WTC11 (cell line): Measurements from ENCODE around the gene CAP1. TPM values are rescaled to one million over a fixed set of nuclear protein-coding genes. Genes with fewer than 3 reads are reported as not detected.

Experiments used
- ATAC-seq: fragments of 200-7000 bp; cut with Tn5 transposase; 2 replicates; pipeline ENCODE4 v1.10.0; 2021; ENCODE audit warnings: mild to moderate bottlenecking, moderate library complexity
- CTCF ChIA-PET: fragments of 300-600 bp; sonication (Branson Sonifier 250); formaldehyde crosslinking; loops from one replicate; lab custom pipeline; 2021; ENCODE audit warnings: antibody characterized with exemption; lab: Charles Lee
- POLR2A ChIA-PET: fragments of 350-600 bp; sonication (Branson Sonifier 250); formaldehyde crosslinking; loops from one replicate; lab custom pipeline; 2021; ENCODE audit warnings: antibody characterized with exemption; lab: Charles Lee
- DNase-seq: peaks from one replicate; pipeline ENCODE4 v3.0.0; 2021; ENCODE audit warnings: low spot score
- H3K27ac Mint-ChIP-seq: 2 replicates; pipeline ENCODE4 v1.8.0; 2021; ENCODE audit warnings: mixed read lengths
- H3K27me3 Mint-ChIP-seq: 2 replicates; pipeline ENCODE4 v1.8.0; 2021; ENCODE audit warnings: low read depth, mild to moderate bottlenecking, moderate library complexity, mixed read lengths
- H3K36me3 Mint-ChIP-seq: 2 replicates; pipeline ENCODE4 v1.8.0; 2021; ENCODE audit warnings: mixed read lengths
- H3K4me1 Mint-ChIP-seq: 2 replicates; pipeline ENCODE4 v1.8.0; 2022; ENCODE audit warnings: mixed read lengths
- H3K4me3 Mint-ChIP-seq: 2 replicates; pipeline ENCODE4 v1.8.0; 2021; ENCODE audit warnings: mild to moderate bottlenecking, moderate library complexity, mixed read lengths
- H3K9me3 Mint-ChIP-seq: 2 replicates; pipeline ENCODE4 v1.8.0; 2021; ENCODE audit warnings: mixed read lengths
- AFF4 ChIP-seq: sonication (generic); formaldehyde crosslinking; IDR thresholded peaks from 2 replicates; pipeline ENCODE4 v1.8.1; 2023; ENCODE audit warnings: mild to moderate bottlenecking, missing genetic modification reagents, borderline replicate concordance
- CDX4 ChIP-seq: fragments of 250-450 bp; sonication (Bioruptor Pico); IDR thresholded peaks from 2 replicates; pipeline ENCODE4 v1.9.0; 2021; ENCODE audit warnings: moderate library complexity, mild to moderate bottlenecking, inconsistent platforms, borderline replicate concordance
- CREM ChIP-seq: sonication (generic); formaldehyde crosslinking; IDR thresholded peaks from 2 replicates; pipeline ENCODE4 v1.8.1; 2022; ENCODE audit warnings: mild to moderate bottlenecking, missing genetic modification reagents, moderate library complexity
- CTCF ChIP-seq: fragments of 200-600 bp; IDR thresholded peaks from 2 replicates; pipeline ENCODE4 v1.8.0; 2022; ENCODE audit warnings: antibody characterized with exemption
- E2F4 ChIP-seq: sonication (generic); formaldehyde crosslinking; IDR thresholded peaks from 2 replicates; pipeline ENCODE4 v1.8.1; 2022; ENCODE audit warnings: low read depth, mild to moderate bottlenecking, moderate library complexity, missing genetic modification reagents, borderline replicate concordance
- GTF2I ChIP-seq: fragments of 250-450 bp; sonication (Bioruptor Pico); conservative IDR thresholded peaks from 2 replicates; pipeline ENCODE4 v1.4.0; 2021; ENCODE audit warnings: mild to moderate bottlenecking
- HMGA2 ChIP-seq: fragments of 250-450 bp; sonication (Bioruptor Pico); IDR thresholded peaks from 2 replicates; pipeline ENCODE4 v1.4.0; 2021; ENCODE audit warnings: mild to moderate bottlenecking, moderate library complexity
- HMGXB4 ChIP-seq: sonication (generic); formaldehyde crosslinking; IDR thresholded peaks from 2 replicates; pipeline ENCODE4 v1.8.1; 2023; ENCODE audit warnings: mild to moderate bottlenecking, moderate library complexity, missing genetic modification reagents
- IRF1 ChIP-seq: sonication (generic); formaldehyde crosslinking; IDR thresholded peaks from 2 replicates; pipeline ENCODE4 v1.8.0; 2023; ENCODE audit warnings: missing genetic modification reagents
- MYBL2 ChIP-seq: sonication (generic); formaldehyde crosslinking; IDR thresholded peaks from 2 replicates; pipeline ENCODE4 v1.8.1; 2023; ENCODE audit warnings: mild to moderate bottlenecking, moderate library complexity, missing genetic modification reagents
- NR2C2 ChIP-seq: sonication (generic); formaldehyde crosslinking; IDR thresholded peaks from 2 replicates; pipeline ENCODE4 v1.8.0; 2022; ENCODE audit warnings: mild to moderate bottlenecking, missing genetic modification reagents
- OVOL2 ChIP-seq: fragments of 250-450 bp; sonication (Bioruptor Pico); IDR thresholded peaks from 2 replicates; pipeline ENCODE4 v1.9.0; 2021; ENCODE audit warnings: mild to moderate bottlenecking, borderline replicate concordance
- RELA ChIP-seq: sonication (generic); formaldehyde crosslinking; IDR thresholded peaks from 2 replicates; pipeline ENCODE4 v1.8.1; 2022; ENCODE audit warnings: missing genetic modification reagents, mild to moderate bottlenecking, borderline replicate concordance
- SMAD4 ChIP-seq: sonication (generic); formaldehyde crosslinking; IDR thresholded peaks from 2 replicates; pipeline ENCODE4 v1.8.0; 2022; ENCODE audit warnings: mild to moderate bottlenecking, missing genetic modification reagents
- SOX15 ChIP-seq: fragments of 250-450 bp; sonication (Bioruptor Pico); IDR thresholded peaks from 2 replicates; pipeline ENCODE4 v1.9.0; 2021; ENCODE audit warnings: mild to moderate bottlenecking
- TEAD1 ChIP-seq: sonication (generic); formaldehyde crosslinking; IDR thresholded peaks from 2 replicates; pipeline ENCODE4 v1.8.0; 2022; ENCODE audit warnings: mild to moderate bottlenecking, missing genetic modification reagents
- TEAD4 ChIP-seq: sonication (generic); formaldehyde crosslinking; IDR thresholded peaks from 2 replicates; pipeline ENCODE4 v1.8.0; 2022; ENCODE audit warnings: mild to moderate bottlenecking, missing genetic modification reagents
- TP53 ChIP-seq: sonication (generic); formaldehyde crosslinking; IDR thresholded peaks from 2 replicates; pipeline ENCODE4 v1.8.1; 2023; ENCODE audit warnings: mild to moderate bottlenecking, missing genetic modification reagents
- ZBTB43 ChIP-seq: sonication (generic); formaldehyde crosslinking; IDR thresholded peaks from 2 replicates; pipeline ENCODE4 v1.8.1; 2023; ENCODE audit warnings: mild to moderate bottlenecking, missing genetic modification reagents
- ZNF219 ChIP-seq: sonication (generic); formaldehyde crosslinking; IDR thresholded peaks from 2 replicates; pipeline ENCODE4 v1.8.0; 2023; ENCODE audit warnings: missing genetic modification reagents, mild to moderate bottlenecking, borderline replicate concordance
- total RNA-seq: library from RNA; stranded (reverse); gene quantifications from 3 replicates; pipeline ENCODE4 v1.2.3, GENCODE V29; 2021

The CAP1 gene
- total RNA-seq, 1 experiment from 2014 or later, result 304 TPM

GRCh38 chr1:40076895-40077312 lies 36.4 kb downstream of the CAP1 start:
- no peak overlapping the region for H3K27ac Mint-ChIP-seq
- no peak for TF ChIP-seq CTCF
- no peak for TF ChIP-seq TP53 (CRISPR knock-in tag)
- no peak for TF ChIP-seq ZNF219 (CRISPR knock-in tag)
- no peak for TF ChIP-seq OVOL2
- TF ChIP-seq TEAD1 (CRISPR knock-in tag), result no peak
- TF ChIP-seq IRF1, result no peak
- no peak for TF ChIP-seq HMGA2 (CRISPR knock-in tag)
- TF ChIP-seq SMAD4, result no peak
- TF ChIP-seq E2F4, result no peak
- TF ChIP-seq SOX15 (CRISPR knock-in tag), result no peak
- no peak for TF ChIP-seq CDX4 (CRISPR knock-in tag)
- TF ChIP-seq GTF2I (CRISPR knock-in tag), result no peak
- TF ChIP-seq RELA (CRISPR knock-in tag), result no peak
- TF ChIP-seq ZBTB43, result no peak
- TF ChIP-seq AFF4 (CRISPR knock-in tag), result no peak
- TF ChIP-seq CREM, result no peak
- TF ChIP-seq HMGXB4 (CRISPR knock-in tag), result no peak
- no peak for TF ChIP-seq NR2C2 (CRISPR knock-in tag)
- no peak for TF ChIP-seq TEAD4 (CRISPR knock-in tag)
- TF ChIP-seq MYBL2 (CRISPR knock-in tag), result no peak
- TF ChIP-seq, all 79 proteins: peak for 0
- DNase-seq (no peak), ATAC-seq (no peak)
- ChIA-PET CTCF (interaction anchor here (0.9 to 1.3 kb wide), 3 partner anchors 9 to 328 kb away, joined by 3 to 8 read pairs (median 3); no protein-coding TSS in a partner anchor), POLR2A (no interaction called here)
- Mint-ChIP-seq H3K9me3 (no peaks in the 10 kb centered on the region), H3K27me3 (no peaks in the 10 kb centered on the region), H3K36me3 (peaks cover 45% of the 10 kb centered on the region), H3K4me3 (no peak overlapping the region), H3K4me1 (no peaks in the 10 kb centered on the region)
